Mesenchymal stem cell (in vitro differentiated cells and primary cell): ENCODE data around the gene SP1. TPM values are rescaled to one million over a fixed set of nuclear protein-coding genes. Genes with fewer than 3 reads are reported as not detected.
A peak's percentile ranks its signal among the peaks of the same experiment; 100 is the strongest.
"Not testable (repeated sequence)": the region's sequence is repeated elsewhere in the genome, so short reads cannot be mapped to it uniquely, and the experiment has no call there.

Source experiments
- DNase-seq: peaks from one replicate; pipeline ENCODE4 v3.0.0-alpha.2; 2013
- H2AFZ ChIP-seq: one replicate; pipeline ENCODE4 v1.6.1; 2013; ENCODE audit warnings: low read depth, mild to moderate bottlenecking, control low read depth, inconsistent platforms, low read length, moderate library complexity
- H2AK5ac ChIP-seq: 2 replicates; pipeline ENCODE4 v1.6.1; 2013; ENCODE audit warnings: low read length, moderate library complexity, mild to moderate bottlenecking, inconsistent platforms; ENCODE audit not compliant: severe bottlenecking
- H2BK120ac ChIP-seq: one replicate; pipeline ENCODE4 v1.6.1; 2013; ENCODE audit warnings: low read depth, mild to moderate bottlenecking, inconsistent platforms, low read length, moderate library complexity
- H2BK12ac ChIP-seq, 2 experiments: one replicate each; pipeline ENCODE4 v1.6.1; 2013; ENCODE audit warnings: inconsistent platforms in 2 of 2, low read length in 2 of 2, mild to moderate bottlenecking in 2 of 2, moderate library complexity in 2 of 2, control low read depth in 1 of 2
- H2BK15ac ChIP-seq: one replicate; pipeline ENCODE4 v1.6.1; 2013; ENCODE audit warnings: mild to moderate bottlenecking, low read depth, inconsistent platforms; ENCODE audit not compliant: poor library complexity, severe bottlenecking
- H2BK5ac ChIP-seq: 2 replicates; pipeline ENCODE4 v1.6.1; 2013; ENCODE audit warnings: low read depth, mild to moderate bottlenecking, low read length, control low read depth, inconsistent platforms; ENCODE audit not compliant: poor library complexity, severe bottlenecking
- H3K14ac ChIP-seq, 2 experiments: one replicate each; pipeline ENCODE4 v1.6.1; 2013; ENCODE audit warnings: inconsistent platforms in 2 of 2, low read length in 2 of 2, control low read depth in 1 of 2, mild to moderate bottlenecking in 1 of 2, moderate library complexity in 1 of 2
- H3K18ac ChIP-seq, 2 experiments: one replicate each; pipeline ENCODE4 v1.6.1; 2013; ENCODE audit warnings: inconsistent platforms in 2 of 2, low read length in 2 of 2, control low read depth in 1 of 2, low read depth in 1 of 2, mild to moderate bottlenecking in 1 of 2
- H3K23ac ChIP-seq, 2 experiments: one replicate each; pipeline ENCODE4 v1.6.1; 2013; ENCODE audit warnings: inconsistent platforms in 2 of 2, low read length in 2 of 2, mild to moderate bottlenecking in 2 of 2, moderate library complexity in 2 of 2, control low read depth in 1 of 2
- H3K27ac ChIP-seq: 2 replicates; pipeline ENCODE4 v1.5.1; 2013; ENCODE audit warnings: mild to moderate bottlenecking, moderate library complexity, low read length, control low read depth, inconsistent platforms; ENCODE audit not compliant: poor library complexity, severe bottlenecking
- H3K27me3 ChIP-seq, 2 experiments: 2 replicates each; pipeline versions ENCODE4 v1.6.1 to v1.7.0; 2013; ENCODE audit warnings: low read length in 2 of 2, mild to moderate bottlenecking in 2 of 2, moderate library complexity in 2 of 2, control low read depth in 1 of 2, inconsistent platforms in 1 of 2; ENCODE audit not compliant: control insufficient read depth in 1 of 2, insufficient read depth in 1 of 2
- H3K36me3 ChIP-seq, 2 experiments: 2 replicates each; pipeline versions ENCODE4 v1.6.1 to v1.7.0; 2013; ENCODE audit warnings: low read length in 2 of 2, control low read depth in 1 of 2, inconsistent platforms in 1 of 2, low read depth in 1 of 2, mild to moderate bottlenecking in 1 of 2; ENCODE audit not compliant: insufficient read depth in 2 of 2, control insufficient read depth in 1 of 2
- H3K4ac ChIP-seq, 2 experiments: one replicate each; pipeline ENCODE4 v1.6.1; 2013; ENCODE audit warnings: inconsistent platforms in 2 of 2, low read length in 2 of 2, mild to moderate bottlenecking in 2 of 2, moderate library complexity in 2 of 2, control low read depth in 1 of 2, low read depth in 1 of 2
- H3K4me1 ChIP-seq: 2 replicates; pipeline ENCODE4 v1.6.1; 2013; ENCODE audit warnings: low read depth, low read length, control low read depth; ENCODE audit not compliant: control insufficient read depth, insufficient read depth
- H3K4me2 ChIP-seq: 2 replicates; pipeline ENCODE4 v1.6.1; 2013; ENCODE audit warnings: low read length, mild to moderate bottlenecking, inconsistent platforms; ENCODE audit not compliant: poor library complexity, severe bottlenecking
- H3K4me3 ChIP-seq, 2 experiments: 2 replicates each; pipeline versions ENCODE4 v1.5.1 to v1.7.0; 2013; ENCODE audit warnings: low read length in 2 of 2, mild to moderate bottlenecking in 2 of 2, control low read depth in 1 of 2, low read depth in 1 of 2; ENCODE audit not compliant: insufficient read depth in 1 of 2
- H3K79me1 ChIP-seq: replicated peaks from 2 replicates; pipeline ENCODE4 v1.6.1; 2013; ENCODE audit warnings: mild to moderate bottlenecking, control low read depth, low read length, inconsistent platforms; ENCODE audit not compliant: poor library complexity, severe bottlenecking
- H3K9ac ChIP-seq: 2 replicates; pipeline ENCODE4 v1.7.0; 2013; ENCODE audit warnings: mild to moderate bottlenecking, low read length, moderate library complexity
- H3K9me3 ChIP-seq: 2 replicates; pipeline ENCODE4 v1.7.0; 2013; ENCODE audit warnings: mild to moderate bottlenecking, low read length; ENCODE audit not compliant: control insufficient read depth
- H4K8ac ChIP-seq: one replicate; pipeline ENCODE4 v1.6.1; 2013; ENCODE audit warnings: inconsistent platforms, mild to moderate bottlenecking, low read length, moderate library complexity
- H4K91ac ChIP-seq: one replicate; pipeline ENCODE4 v1.6.1; 2013; ENCODE audit warnings: mild to moderate bottlenecking, low read length, inconsistent platforms
- WGBS: methylation state at CpG from one replicate; pipeline ENCODE4 v1.1.7; 2013; ENCODE audit warnings: mixed read lengths; 5-methylcytosine and 5-hydroxymethylcytosine counted together
- polyA plus RNA-seq, 2 experiments: library from polyadenylated mRNA; stranded (reverse); fragments of 200-250 nt; gene quantifications; one replicate each; pipeline ENCODE4 v1.2.3, GENCODE V29; 2013

Gene SP1
- 29.4 TPM for polyA plus RNA-seq (2013, experiment 1 of 2)
- 27.5 TPM for polyA plus RNA-seq (2013, experiment 2 of 2)

DNA sequence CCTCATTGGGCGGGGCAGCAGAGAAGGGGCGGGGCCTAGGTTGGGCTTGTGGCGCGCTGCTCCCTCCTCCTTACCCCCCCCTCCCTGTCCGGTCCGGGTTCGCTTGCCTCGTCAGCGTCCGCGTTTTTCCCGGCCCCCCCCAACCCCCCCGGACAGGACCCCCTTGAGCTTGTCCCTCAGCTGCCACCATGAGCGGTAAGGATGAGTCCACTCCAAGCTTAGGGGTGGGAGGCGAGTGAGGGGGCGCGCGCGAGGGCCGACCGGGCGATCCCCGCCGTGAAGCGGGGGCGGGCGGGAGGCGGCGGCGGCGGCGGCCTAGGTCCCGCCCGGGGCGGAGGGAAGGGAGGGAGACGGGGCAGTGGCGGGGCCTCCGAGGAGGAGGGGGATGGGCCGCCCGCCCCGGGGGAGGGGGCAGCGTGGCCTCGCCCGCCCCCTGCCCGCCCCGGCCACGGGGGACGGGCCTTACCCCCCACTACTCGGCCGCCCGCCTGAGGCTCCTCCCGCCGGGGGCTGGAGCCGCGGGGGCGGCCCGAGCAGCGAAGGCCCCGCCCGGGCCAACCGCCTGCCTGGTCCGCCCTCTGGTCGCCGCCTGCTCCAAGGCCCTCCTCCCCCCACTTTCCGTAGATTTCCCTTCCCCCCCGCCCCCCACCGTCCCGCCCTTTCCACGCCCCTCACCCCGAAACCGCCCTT is at the start of gene SP1:
TSS of gene SP1 (plus strand) at position 73 of the 690 bp plus-strand sequence. CDS start at position 189, 116 bp downstream.
- Histone ChIP-seq H2BK120ac (peak within 1 kb of the TSS; percentile 99), H2BK5ac (peak within 1 kb of the TSS; percentile 78), H3K27me3 (no peaks in the 10 kb centered on the region), H4K91ac (peak within 1 kb of the TSS; percentile 99), H4K8ac (peak within 1 kb of the TSS; percentile 98), H2BK15ac (peak within 1 kb of the TSS; percentile 52), H3K27ac (peak within 1 kb of the TSS; percentile 97), H3K18ac (peak within 1 kb of the TSS; percentile 92 to 99), H3K9me3 (no peaks in the 10 kb centered on the region), H3K4me1 (peaks cover 24% of the 10 kb centered on the region), H3K4me3 (peak within 1 kb of the TSS; percentile 77 to 79), H3K4ac (peak within 1 kb of the TSS; percentile 94 to 99), H3K23ac (no peak within 1 kb of the TSS), H3K14ac (peak within 1 kb of the TSS in 1 of 2 experiments; percentile 35), H3K36me3 (peaks cover 24 to 27% of the 10 kb centered on the region in 2 experiments), H3K9ac (peak within 1 kb of the TSS; percentile 85), H2AFZ (no peak within 1 kb of the TSS), H3K4me2 (peak within 1 kb of the TSS; percentile 93), H3K79me1 (no peaks in the 10 kb centered on the region), H2BK12ac (no peak within 1 kb of the TSS), H2AK5ac (peak within 1 kb of the TSS; percentile 69)
- WGBS: 0% methylated on average over 29 of the region's 71 CpGs
- peak; percentile 93 for DNase-seq

DNA sequence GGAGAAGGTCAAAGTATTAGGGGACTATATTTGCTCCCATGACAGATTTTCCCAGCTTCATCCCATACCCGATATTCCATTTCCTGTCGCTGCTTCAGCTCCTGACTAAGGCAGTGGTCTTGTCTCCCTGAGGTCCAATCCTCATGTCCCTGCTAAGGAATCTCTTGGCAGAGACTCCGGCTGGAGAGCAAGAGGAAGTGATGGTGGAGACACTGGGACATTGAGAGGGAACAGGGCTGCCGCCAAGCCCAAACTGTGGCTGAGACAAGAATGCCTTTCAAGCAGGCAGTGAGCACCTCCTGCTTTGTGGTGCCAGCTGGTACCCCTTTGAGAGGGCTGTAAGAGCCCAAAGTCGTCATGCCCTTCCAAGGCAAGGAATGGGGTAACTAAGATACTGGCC is 49.3 kb upstream of the SP1 start:
- no peak overlapping the region for H3K9ac ChIP-seq
- 90% methylated on average over 5 of the region's 5 CpGs for WGBS
- no peak overlapping the region for H3K14ac ChIP-seq
- H3K79me1 ChIP-seq: no peaks in the 10 kb centered on the region
- H3K27me3 ChIP-seq: peaks cover 55 to 60% of the 10 kb centered on the region in 2 experiments
- H3K4ac ChIP-seq: no peak overlapping the region
- H3K23ac ChIP-seq: no peak overlapping the region
- no peak overlapping the region for H2BK12ac ChIP-seq
- H3K4me1 ChIP-seq: peaks cover 5% of the 10 kb centered on the region
- H4K91ac ChIP-seq: peak overlapping the region; percentile 29
- no peaks in the 10 kb centered on the region for H3K36me3 ChIP-seq
- H4K8ac ChIP-seq: no peak overlapping the region
- no peak for DNase-seq
- H2AFZ ChIP-seq: no peak overlapping the region
- H3K18ac ChIP-seq: no peak overlapping the region
- no peak overlapping the region for H2BK15ac ChIP-seq
- H3K9me3 ChIP-seq: no peaks in the 10 kb centered on the region
- H3K27ac ChIP-seq: no peak overlapping the region
- no peak overlapping the region for H3K4me3 ChIP-seq
- no peak overlapping the region for H2BK5ac ChIP-seq
- H2AK5ac ChIP-seq: no peak overlapping the region
- no peak overlapping the region for H2BK120ac ChIP-seq
- no peak overlapping the region for H3K4me2 ChIP-seq

DNA sequence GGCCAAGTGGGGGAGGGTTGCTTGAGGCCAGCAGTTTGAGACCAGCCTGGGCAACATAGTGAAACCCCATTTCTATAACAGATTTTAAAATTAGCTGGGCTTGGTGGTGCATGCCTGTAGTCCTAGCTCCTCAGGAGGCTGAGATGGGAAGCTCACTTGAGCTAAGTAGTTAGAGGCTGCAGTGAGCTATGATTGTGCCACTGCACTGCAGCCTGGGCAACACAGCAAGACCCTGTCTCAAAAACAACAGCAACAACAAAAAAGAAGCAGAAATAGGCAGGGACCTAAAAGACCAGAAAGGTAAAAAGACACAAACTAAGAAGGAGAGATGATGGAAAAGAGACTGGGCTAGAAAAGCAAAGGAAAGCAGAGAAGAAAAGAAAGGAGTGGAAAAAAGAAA is 47.6 kb upstream of the SP1 start:
- H4K8ac ChIP-seq, H3K9ac ChIP-seq, H2BK15ac ChIP-seq, H2BK12ac ChIP-seq, H3K36me3 ChIP-seq, H3K27ac ChIP-seq, H2BK5ac ChIP-seq, H3K9me3 ChIP-seq, H4K91ac ChIP-seq, H3K4ac ChIP-seq, H3K4me3 ChIP-seq, H3K18ac ChIP-seq, H3K4me2 ChIP-seq, H2AFZ ChIP-seq, H2AK5ac ChIP-seq, H3K4me1 ChIP-seq, H3K79me1 ChIP-seq, H2BK120ac ChIP-seq, H3K23ac ChIP-seq, H3K14ac ChIP-seq, DNase-seq: not testable (repeated sequence)
- peaks cover 66 to 77% of the 10 kb centered on the region in 2 experiments for H3K27me3 ChIP-seq

DNA sequence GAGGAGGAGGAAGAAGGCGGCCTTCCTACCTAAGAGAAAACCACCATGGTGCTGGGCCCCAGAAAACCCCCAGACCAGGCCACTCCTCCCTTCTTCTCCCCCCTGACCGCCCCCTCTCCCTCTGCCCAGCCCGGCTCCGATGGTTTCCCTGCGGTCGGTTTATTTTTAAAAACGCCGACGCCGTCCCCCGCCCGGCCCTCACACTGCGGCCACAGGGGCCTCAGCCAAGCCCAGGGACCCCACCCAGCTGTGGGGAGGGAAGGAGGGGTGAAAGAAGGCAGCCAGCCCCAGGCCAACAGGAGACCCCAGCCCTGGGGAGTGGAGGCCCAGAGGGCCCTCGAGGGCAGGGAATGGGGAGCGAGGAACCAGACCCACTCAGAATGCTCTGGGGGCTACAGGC is 47.2 kb upstream of the SP1 start:
- H2BK5ac ChIP-seq: no peak overlapping the region
- no peaks in the 10 kb centered on the region for H3K9me3 ChIP-seq
- H3K9ac ChIP-seq: no peak overlapping the region
- H4K8ac ChIP-seq: no peak overlapping the region
- no peak overlapping the region for H3K14ac ChIP-seq
- no peak overlapping the region for H2BK12ac ChIP-seq
- no peak overlapping the region for H3K4me2 ChIP-seq
- no peak overlapping the region for H2AFZ ChIP-seq
- H3K4ac ChIP-seq: no peak overlapping the region
- peaks cover 69 to 81% of the 10 kb centered on the region in 2 experiments for H3K27me3 ChIP-seq
- no peak overlapping the region for H3K23ac ChIP-seq
- no peak overlapping the region for H3K18ac ChIP-seq
- H2AK5ac ChIP-seq: no peak overlapping the region
- H3K4me3 ChIP-seq: no peak overlapping the region
- no peaks in the 10 kb centered on the region for H3K79me1 ChIP-seq
- no peak overlapping the region for H3K27ac ChIP-seq
- H2BK120ac ChIP-seq: no peak overlapping the region
- no peaks in the 10 kb centered on the region for H3K4me1 ChIP-seq
- peak overlapping the region; percentile 34 for H2BK15ac ChIP-seq
- DNase-seq: no peak
- no peaks in the 10 kb centered on the region for H3K36me3 ChIP-seq
- WGBS: 83% methylated on average over 13 of the region's 15 CpGs
- no peak overlapping the region for H4K91ac ChIP-seq
